Kidney epithelial cell (primary cell): ENCODE data around the gene TGM6. TPM values are rescaled to one million over a fixed set of nuclear protein-coding genes. Genes with fewer than 3 reads are reported as not detected.

Experiments used
- DNase-seq: peaks from one replicate; pipeline ENCODE4 v3.0.0-alpha.2; 2010; ENCODE audit warnings: low read depth
- H3K27me3 ChIP-seq: 2 replicates; pipeline ENCODE4 v1.6.0; 2011; ENCODE audit warnings: low read length; ENCODE audit not compliant: control insufficient read depth, insufficient read depth
- H3K36me3 ChIP-seq: 2 replicates; pipeline ENCODE4 v1.5.1; 2011; ENCODE audit warnings: low read length; ENCODE audit not compliant: control insufficient read depth, insufficient read depth
- H3K4me3 ChIP-seq: 2 replicates; pipeline ENCODE4 v1.5.1; 2011; ENCODE audit warnings: low read depth, mild to moderate bottlenecking, control low read depth, low read length
- CTCF ChIP-seq: IDR thresholded peaks from 2 replicates; pipeline ENCODE4 v1.5.1; 2011; ENCODE audit warnings: mild to moderate bottlenecking, moderate library complexity, low read length, control low read depth, inconsistent platforms; ENCODE audit not compliant: insufficient read depth, poor library complexity, severe bottlenecking
- total RNA-seq: library from RNA; depleted of rRNA; stranded (reverse); fragments of >200 nt; gene quantifications from 2 replicates; pipeline ENCODE4 v1.2.3, GENCODE V29; 2015

Gene TGM6
- total RNA-seq, 1 donor from 2014 or later, result not detected

GRCh38 chr20:2350606-2351005 lies 30.1 kb upstream of the TGM6 start:
- Histone ChIP-seq H3K36me3 (no peaks in the 10 kb centered on the region), H3K27me3 (peaks cover 4% of the 10 kb centered on the region), H3K4me3 (no peak overlapping the region)
- no peak for TF ChIP-seq CTCF
- no peak for DNase-seq

GRCh38 chr20:2353231-2353630 lies 27.5 kb upstream of the TGM6 start:
- no peak for TF ChIP-seq CTCF
- Histone ChIP-seq H3K4me3 (no peak overlapping the region), H3K36me3 (no peaks in the 10 kb centered on the region), H3K27me3 (peaks cover 4% of the 10 kb centered on the region)
- no peak for DNase-seq

GRCh38 chr20:2357114-2357513 lies 23.6 kb upstream of the TGM6 start:
- no peaks in the 10 kb centered on the region for H3K36me3 ChIP-seq
- DNase-seq, result no peak
- H3K27me3 ChIP-seq, result peaks cover 2% of the 10 kb centered on the region
- TF ChIP-seq CTCF, result no peak
- H3K4me3 ChIP-seq, result no peak overlapping the region

- H3K27me3 ChIP-seq, result peaks cover 2% of the 10 kb centered on the region
- no peak for TF ChIP-seq CTCF
- H3K4me3 ChIP-seq, result no peak overlapping the region
- DNase-seq, result no peak
- H3K36me3 ChIP-seq, result no peaks in the 10 kb centered on the region
These were observed 22.7 kb upstream of the TGM6 start for GRCh38 chr20:2358006-2358405.

GRCh38 chr20:2361035-2361593 lies 19.6 kb upstream of the TGM6 start:
- Histone ChIP-seq H3K27me3 (no peaks in the 10 kb centered on the region), H3K4me3 (no peak overlapping the region), H3K36me3 (no peaks in the 10 kb centered on the region)
- DNase-seq, result no peak
- no peak for TF ChIP-seq CTCF

- Histone ChIP-seq H3K4me3 (no peak overlapping the region), H3K36me3 (no peaks in the 10 kb centered on the region), H3K27me3 (no peaks in the 10 kb centered on the region)
- TF ChIP-seq CTCF, result no peak
- DNase-seq, result no peak
These were observed 17.5 kb upstream of the TGM6 start for GRCh38 chr20:2363187-2363586.
